H1 (cell line): ENCODE measurements around the gene EVC2. TPM values are rescaled to one million over a fixed set of nuclear protein-coding genes. Genes with fewer than 3 reads are reported as not detected.

Source experiments
- CTCF ChIA-PET: fragments of 300-600 bp; sonication (Branson Sonifier 250); formaldehyde crosslinking; loops from one replicate; lab custom pipeline; 2021; ENCODE audit not compliant: partially characterized antibody; lab: Charles Lee
- POLR2A ChIA-PET: fragments of 300-600 bp; sonication (Branson Sonifier 250); formaldehyde crosslinking; loops from one replicate; lab custom pipeline; 2021; ENCODE audit warnings: inconsistent platforms; ENCODE audit not compliant: partially characterized antibody; lab: Charles Lee
- DNase-seq, 2 experiments: peaks; one replicate each; pipeline versions ENCODE4 v3.0.0 to v3.0.0-alpha.2; 2010 to 2022; ENCODE audit warnings: low spot score in 2 of 2, low read depth in 1 of 2, mixed read lengths in 1 of 2
- FAIRE-seq: peaks from 2 replicates; lab custom pipeline; 2011; peaks lifted over from hg19 to GRCh38; lab: Jason Lieb, UNC
- H2AFZ ChIP-seq: 2 replicates; pipeline ENCODE4 v1.8.1; 2012; ENCODE audit warnings: low read length, inconsistent platforms
- H2AK5ac ChIP-seq: 2 replicates; pipeline ENCODE4 v1.6.1; 2013; ENCODE audit warnings: low read depth, low read length
- H2BK120ac ChIP-seq: replicated peaks from 2 replicates; pipeline ENCODE3; 2013; ENCODE audit warnings: low read depth, low read length, inconsistent platforms
- H2BK12ac ChIP-seq: 2 replicates; pipeline ENCODE4 v1.6.1; 2013; ENCODE audit warnings: low read depth, low read length
- H2BK15ac ChIP-seq: 2 replicates; pipeline ENCODE4 v1.6.1; 2013; ENCODE audit warnings: low read length
- H2BK20ac ChIP-seq: 2 replicates; pipeline ENCODE4 v1.6.1; 2013; ENCODE audit warnings: low read length
- H2BK5ac ChIP-seq: 2 replicates; pipeline ENCODE4 v1.6.1; 2013; ENCODE audit warnings: low read depth, low read length
- H3K14ac ChIP-seq: 2 replicates; pipeline ENCODE4 v1.6.1; 2013; ENCODE audit warnings: inconsistent platforms; ENCODE audit not compliant: insufficient read length
- H3K18ac ChIP-seq: 2 replicates; pipeline ENCODE4 v1.6.1; 2013; ENCODE audit warnings: low read length; ENCODE audit errors: extremely low read depth
- H3K23ac ChIP-seq: 2 replicates; pipeline ENCODE4 v1.6.1; 2013; ENCODE audit warnings: inconsistent platforms; ENCODE audit not compliant: insufficient read length
- H3K23me2 ChIP-seq: 2 replicates; pipeline ENCODE4 v1.6.1; 2013; ENCODE audit warnings: low read depth, low read length
- H3K27ac ChIP-seq: 2 replicates; pipeline ENCODE4 v1.6.1; 2011; ENCODE audit warnings: low read depth, low read length, inconsistent platforms
- H3K27me3 ChIP-seq, 4 experiments: replicated peaks in 1 of 4; 1 replicate in 1 of 4; 2 replicates in 3 of 4; pipeline versions ENCODE4 v1.6.1 to v1.8.1; 2011 to 2013; ENCODE audit warnings: low read length in 3 of 4, mild to moderate bottlenecking in 3 of 4, inconsistent platforms in 2 of 4, mixed read lengths in 2 of 4, moderate library complexity in 1 of 4; ENCODE audit not compliant: control insufficient read depth in 3 of 4, insufficient read depth in 3 of 4; ENCODE audit errors: extremely low read depth in 1 of 4
- H3K36me3 ChIP-seq, 4 experiments: 2 replicates each; pipeline versions ENCODE4 v1.6.1 to v1.8.1; 2011 to 2013; ENCODE audit warnings: mild to moderate bottlenecking in 4 of 4, low read length in 3 of 4, moderate library complexity in 2 of 4, control low read depth in 1 of 4, inconsistent platforms in 1 of 4; ENCODE audit not compliant: insufficient read depth in 4 of 4, control insufficient read depth in 2 of 4
- H3K4ac ChIP-seq: replicated peaks from 2 replicates; pipeline ENCODE3; 2013; ENCODE audit warnings: low read length, low read depth, mixed read lengths, inconsistent platforms; ENCODE audit not compliant: insufficient read length
- H3K4me1 ChIP-seq, 4 experiments: replicated peaks in 1 of 4; 1 replicate in 1 of 4; 2 replicates in 3 of 4; pipeline versions ENCODE4 v1.6.1 to v1.8.1; 2011 to 2013; ENCODE audit warnings: low read length in 3 of 4, inconsistent platforms in 2 of 4, mixed read lengths in 1 of 4; ENCODE audit not compliant: insufficient read depth in 4 of 4, control insufficient read depth in 3 of 4
- H3K4me2 ChIP-seq, 2 experiments: 2 replicates each; pipeline versions ENCODE4 v1.6.1 to v1.8.1; 2011 to 2013; ENCODE audit warnings: low read depth in 2 of 2, low read length in 2 of 2, control low read depth in 1 of 2, inconsistent platforms in 1 of 2, mild to moderate bottlenecking in 1 of 2; ENCODE audit not compliant: insufficient read depth in 1 of 2
- H3K4me3 ChIP-seq, 4 experiments: fragments of 200-600, 300-600 bp in 1 of 4; sonication (generic), shearing (Covaris generic), sonication (Bioruptor Twin) in 1 of 4; 2 replicates each; pipeline versions ENCODE4 v1.5.1 to v1.8.1; 2011 to 2016; ENCODE audit warnings: low read length in 4 of 4, low read depth in 3 of 4, control low read depth in 2 of 4, inconsistent platforms in 2 of 4, mild to moderate bottlenecking in 2 of 4, mixed read lengths in 1 of 4, moderate library complexity in 1 of 4; ENCODE audit not compliant: insufficient read depth in 2 of 4; ENCODE audit errors: extremely low read depth in 1 of 4
- H3K56ac ChIP-seq: replicated peaks from 2 replicates; pipeline ENCODE3; 2013; ENCODE audit warnings: low read depth, mild to moderate bottlenecking, mixed read lengths, low read length, inconsistent platforms; ENCODE audit not compliant: insufficient read length
- H3K79me1 ChIP-seq: 2 replicates; pipeline ENCODE4 v1.6.1; 2013; ENCODE audit warnings: low read depth, low read length, control low read depth
- H3K79me2 ChIP-seq, 2 experiments: 2 replicates each; pipeline versions ENCODE4 v1.6.1 to v1.8.1; 2012 to 2013; ENCODE audit warnings: low read length in 2 of 2, mild to moderate bottlenecking in 2 of 2, inconsistent platforms in 1 of 2; ENCODE audit not compliant: insufficient read depth in 2 of 2, control insufficient read depth in 1 of 2
- H3K9ac ChIP-seq, 4 experiments: replicated peaks in 1 of 4; 1 replicate in 1 of 4; 2 replicates in 3 of 4; pipeline versions ENCODE4 v1.6.1 to v1.8.1; 2011 to 2013; ENCODE audit warnings: low read depth in 3 of 4, low read length in 3 of 4, control low read depth in 2 of 4, mild to moderate bottlenecking in 2 of 4, moderate library complexity in 2 of 4, inconsistent platforms in 1 of 4; ENCODE audit errors: extremely low read depth in 1 of 4
- H3K9me3 ChIP-seq, 2 experiments: 2 replicates each; pipeline versions ENCODE4 v1.6.1 to v1.8.1; 2012 to 2013; ENCODE audit warnings: mild to moderate bottlenecking in 2 of 2, moderate library complexity in 2 of 2, control low read depth in 1 of 2, inconsistent platforms in 1 of 2, low read depth in 1 of 2, low read length in 1 of 2, mixed read lengths in 1 of 2; ENCODE audit not compliant: insufficient read depth in 2 of 2
- H4K20me1 ChIP-seq, 2 experiments: replicated peaks in 1 of 2; 2 replicates each; pipeline versions ENCODE3 to v1.8.1; 2011 to 2013; ENCODE audit warnings: inconsistent platforms in 2 of 2, low read length in 2 of 2, mild to moderate bottlenecking in 1 of 2; ENCODE audit not compliant: insufficient read depth in 2 of 2, control insufficient read depth in 1 of 2
- H4K5ac ChIP-seq: 2 replicates; pipeline ENCODE4 v1.6.1; 2013; ENCODE audit warnings: low read length, low read depth, mixed read lengths, inconsistent platforms; ENCODE audit not compliant: insufficient read length
- H4K8ac ChIP-seq: 2 replicates; pipeline ENCODE4 v1.8.0; 2013; ENCODE audit warnings: mild to moderate bottlenecking, moderate library complexity, low read length, inconsistent platforms; ENCODE audit not compliant: insufficient read depth; ENCODE audit errors: extremely low read depth
- H4K91ac ChIP-seq: replicated peaks from 2 replicates; pipeline ENCODE3; 2013; ENCODE audit warnings: low read length, mixed read lengths, inconsistent platforms; ENCODE audit not compliant: insufficient read length
- CTBP2 ChIP-seq: IDR thresholded peaks from 2 replicates; pipeline ENCODE4 v1.7.0; 2011; ENCODE audit warnings: borderline replicate concordance, mild to moderate bottlenecking, moderate library complexity, mixed read lengths, low read length; ENCODE audit not compliant: insufficient read depth, insufficient read length
- KDM1A ChIP-seq: fragments of 200-600, 300-600 bp; sonication (generic); IDR thresholded peaks from 2 replicates; pipeline ENCODE4 v1.7.1; 2016; ENCODE audit warnings: mild to moderate bottlenecking, low read length, borderline replicate concordance
- RXRA ChIP-seq: IDR thresholded peaks from 2 replicates; pipeline ENCODE4 v1.6.1; 2011; ENCODE audit warnings: low read depth, mild to moderate bottlenecking, low read length, moderate library complexity; ENCODE audit not compliant: insufficient read depth
- SRF ChIP-seq: IDR thresholded peaks from 2 replicates; pipeline ENCODE4 v1.6.1; 2011; ENCODE audit warnings: mild to moderate bottlenecking, low read depth, low read length, moderate library complexity
- WGBS, 2 experiments: shearing (Covaris generic) in 1 of 2; methylation state at CpG; one replicate each; pipeline versions ENCODE4 v1.1.6 to v1.1.7; 2013 to 2015; ENCODE audit warnings: low lambda C conversion rate in 2 of 2, mixed read lengths in 2 of 2, inconsistent platforms in 1 of 2, low coverage in 1 of 2, missing lambda C conversion rate in 1 of 2; ENCODE audit not compliant: insufficient replicate concordance in 2 of 2, insufficient coverage in 1 of 2, insufficient read length in 1 of 2; ENCODE audit errors: extremely low coverage in 1 of 2, missing lambda C conversion rate in 1 of 2; 5-methylcytosine and 5-hydroxymethylcytosine counted together
- polyA plus RNA-seq, 7 experiments: library from polyadenylated mRNA; depleted of rRNA in 3 of 7; stranded (reverse) in 5 of 7; unstranded in 2 of 7; fragments of >200 nt in 5 of 7; fragments of 200-250 nt in 2 of 7; gene quantifications; 1 replicate in 5 of 7; 2 replicates in 1 of 7; 4 replicates in 1 of 7; pipeline versions ENCODE4 v1.2.1 to v1.2.3, GENCODE V29; 2011 to 2013; ENCODE audit warnings: missing spikeins in 2 of 7, mixed read lengths in 2 of 7
- total RNA-seq: library from RNA; stranded (reverse); fragmentation: NEBNext Ultra II Directional; extraction: Animal tissue kit (Norgen Biotek cat#: 25700); gene quantifications from 2 replicates; pipeline ENCODE4 v1.2.1, GENCODE V29; 2021

The EVC2 gene
- total and polyA plus RNA-seq, 2 of the 8 experiments (the other 6 are each of a cell fraction or from before 2014, with no cell fraction given): 0.73 to 5.9 TPM

DNA sequence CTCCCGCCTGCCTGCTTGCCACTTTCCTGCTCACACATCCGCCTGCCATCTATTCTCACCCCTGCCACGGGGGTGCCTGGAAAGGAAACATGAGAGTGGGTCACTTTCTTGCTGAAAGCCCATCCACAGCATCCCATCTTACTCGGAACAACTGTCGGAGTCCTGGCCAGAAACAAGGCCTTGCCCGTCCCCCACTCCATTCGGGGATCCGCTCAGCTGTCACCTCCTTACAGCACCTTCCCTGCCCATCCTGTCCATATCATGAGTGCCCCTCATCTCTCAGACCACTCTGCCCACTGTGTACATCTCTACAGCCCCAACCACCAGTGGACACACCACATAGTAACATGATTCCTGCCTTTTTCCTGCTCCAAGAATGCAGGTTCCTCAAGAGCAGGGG lies 6.4 kb downstream of the EVC2 start:
- Histone ChIP-seq H3K9me3 (peaks cover 4 to 8% of the 10 kb centered on the region in 2 experiments), H2BK120ac (no peak overlapping the region), H3K27me3 (peaks cover 0 to 3% (median 0%) of the 10 kb centered on the region in 4 experiments; a peak in 1 of 7 replicates), H3K56ac (no peak overlapping the region), H2BK5ac (no peak overlapping the region), H3K23ac (no peak overlapping the region), H3K27ac (no peak overlapping the region), H4K8ac (peak overlapping the region; percentile 26; the same call in 1 of the 2 replicates), H2BK20ac (no peak overlapping the region), H3K4me3 (no peak overlapping the region), H4K91ac (no peak overlapping the region), H2BK15ac (no peak overlapping the region), H3K4me1 (no peaks in the 10 kb centered on the region), H3K36me3 (peaks cover 0 to 9% (median 3%) of the 10 kb centered on the region in 4 experiments; a peak in 3 of 8 replicates), H4K20me1 (no peaks in the 10 kb centered on the region), H3K79me1 (no peaks in the 10 kb centered on the region; the same call in 1 of the 2 replicates), H2AFZ (no peak overlapping the region), H3K14ac (no peak overlapping the region), H3K18ac (no peak overlapping the region), H3K9ac (no peak overlapping the region), H3K4ac (no peak overlapping the region), H3K23me2 (no peaks in the 10 kb centered on the region; the same call in 1 of the 2 replicates), H3K4me2 (no peak overlapping the region), H3K79me2 (no peaks in the 10 kb centered on the region), H4K5ac (no peak overlapping the region), H2BK12ac (no peak overlapping the region), H2AK5ac (no peak overlapping the region)
- POLR2A ChIA-PET: no interaction called here
- WGBS, 2 experiments: 87% methylated on average over 8 of the region's 8 CpGs; no CpG with 5 or more reads in 1 of the 2 experiments
- CTCF ChIA-PET: no interaction called here
- FAIRE-seq (no peak), DNase-seq (no peak)
- TF ChIP-seq CTBP2 (no peak), SRF (no peak), RXRA (no peak), KDM1A (no peak)
